Liver (tissue), 3 donors: ENCODE measurements around the gene ZXDC.

ENCODE experiments used
- CTCF ChIP-seq: fragments of 150-350 bp; IDR thresholded peaks from 2 replicates; pipeline ENCODE4 v1.5.1; 2017; ENCODE audit warnings: improper control_type of control experiment, low read depth, low read length; ENCODE audit not compliant: missing input control
- FOXA1 ChIP-seq: IDR thresholded peaks from 2 replicates; pipeline ENCODE4 v1.6.1; 2016; ENCODE audit warnings: antibody characterized with exemption
- GABPA ChIP-seq, 2 donors: IDR thresholded peaks in 1 of 2; conservative IDR thresholded peaks in 1 of 2; 2 replicates each; pipeline ENCODE4 v1.6.1; 2016; ENCODE audit warnings: antibody characterized with exemption in 2 of 2, mild to moderate bottlenecking in 1 of 2, moderate library complexity in 1 of 2
- SP1 ChIP-seq: IDR thresholded peaks from 2 replicates; pipeline ENCODE4 v1.6.1; 2018; ENCODE audit warnings: antibody characterized with exemption, mild to moderate bottlenecking
- TAF1 ChIP-seq: conservative IDR thresholded peaks from 2 replicates; pipeline ENCODE4 v1.6.1; 2016; ENCODE audit warnings: antibody characterized with exemption, mild to moderate bottlenecking
- YY1 ChIP-seq: IDR thresholded peaks from 2 replicates; pipeline ENCODE4 v1.6.1; 2016; ENCODE audit warnings: antibody characterized with exemption, mild to moderate bottlenecking
- ZBTB33 ChIP-seq: IDR thresholded peaks from 2 replicates; pipeline ENCODE4 v1.6.1; 2016; ENCODE audit warnings: antibody characterized with exemption
- donor health status: healthy.
- donor health status: healthy.

- no peak for TF ChIP-seq CTCF
- no peak for TF ChIP-seq FOXA1
- no peak for TF ChIP-seq ZBTB33
- TF ChIP-seq YY1, result no peak
- no peak for TF ChIP-seq SP1
- no peak for TF ChIP-seq TAF1
- no peak for TF ChIP-seq GABPA (IDR thresholded peaks at IDR 0.05 in 1 of 2, conservative IDR thresholded peaks at IDR 0.05 in 1 of 2)
Measured at GRCh38 chr3:126496894-126497850, 21.5 kb upstream of the ZXDC start.
